H1 (cell line): ENCODE data around the gene ARHGAP35. TPM values are rescaled to one million over a fixed set of nuclear protein-coding genes. Genes with fewer than 3 reads are reported as not detected.

Experiments
- CHD2 ChIP-seq: IDR thresholded peaks from 2 replicates; pipeline ENCODE4 v1.6.1; 2012; ENCODE audit warnings: low read length, improper control_type of control experiment
- CREB1 ChIP-seq: IDR thresholded peaks from 2 replicates; pipeline ENCODE4 v1.6.1; 2012; ENCODE audit warnings: inconsistent platforms
- CTBP2 ChIP-seq: IDR thresholded peaks from 2 replicates; pipeline ENCODE4 v1.7.0; 2011; ENCODE audit warnings: borderline replicate concordance, mild to moderate bottlenecking, moderate library complexity, mixed read lengths, low read length; ENCODE audit not compliant: insufficient read depth, insufficient read length
- FOSL1 ChIP-seq: IDR thresholded peaks from 2 replicates; pipeline ENCODE4 v1.6.1; 2011; ENCODE audit warnings: mild to moderate bottlenecking, low read depth, low read length, moderate library complexity; ENCODE audit not compliant: insufficient read depth
- HDAC2 ChIP-seq, 2 experiments: fragments of 300-600 bp in 1 of 2; sonication (generic) in 1 of 2; IDR thresholded peaks; 2 replicates each; pipeline ENCODE4 v1.6.1; 2011 to 2012; ENCODE audit warnings: low read depth in 2 of 2, low read length in 2 of 2, mild to moderate bottlenecking in 2 of 2, moderate library complexity in 2 of 2, borderline replicate concordance in 1 of 2, inconsistent platforms in 1 of 2
- MAX ChIP-seq: IDR thresholded peaks from 2 replicates; pipeline ENCODE4 v1.6.1; 2012; ENCODE audit warnings: inconsistent platforms
- PHF8 ChIP-seq: fragments of 200-600 bp; sonication (generic); conservative IDR thresholded peaks from 2 replicates; pipeline ENCODE4 v1.7.1; 2012; ENCODE audit warnings: low read depth, mild to moderate bottlenecking, inconsistent platforms, low read length, moderate library complexity
- POLR2AphosphoS5 ChIP-seq: IDR thresholded peaks from 2 replicates; pipeline ENCODE4 v1.6.1; 2011; ENCODE audit warnings: low read depth, low read length
- RAD21 ChIP-seq, 2 experiments: IDR thresholded peaks in 1 of 2; conservative IDR thresholded peaks in 1 of 2; 2 replicates each; pipeline ENCODE4 v1.6.1; 2011; ENCODE audit warnings: low read depth in 2 of 2, low read length in 2 of 2, improper control_type of control experiment in 1 of 2, inconsistent platforms in 1 of 2, mild to moderate bottlenecking in 1 of 2, moderate library complexity in 1 of 2
- RXRA ChIP-seq: IDR thresholded peaks from 2 replicates; pipeline ENCODE4 v1.6.1; 2011; ENCODE audit warnings: low read depth, mild to moderate bottlenecking, low read length, moderate library complexity; ENCODE audit not compliant: insufficient read depth
- SP2 ChIP-seq: IDR thresholded peaks from 2 replicates; pipeline ENCODE4 v1.6.1; 2012; ENCODE audit warnings: mild to moderate bottlenecking, low read length, inconsistent platforms
- TAF7 ChIP-seq: optimal IDR thresholded peaks from 2 replicates; pipeline ENCODE3; 2011; ENCODE audit warnings: low read depth, mild to moderate bottlenecking, inconsistent platforms, low read length, moderate library complexity, borderline replicate concordance
- TBP ChIP-seq: IDR thresholded peaks from 2 replicates; pipeline ENCODE4 v1.6.1; 2011; ENCODE audit warnings: low read depth, low read length, improper control_type of control experiment
- polyA plus RNA-seq, 7 experiments: library from polyadenylated mRNA; depleted of rRNA in 3 of 7; stranded (reverse) in 5 of 7; unstranded in 2 of 7; fragments of >200 nt in 5 of 7; fragments of 200-250 nt in 2 of 7; gene quantifications; 1 replicate in 5 of 7; 2 replicates in 1 of 7; 4 replicates in 1 of 7; pipeline versions ENCODE4 v1.2.1 to v1.2.3, GENCODE V29; 2011 to 2013; ENCODE audit warnings: missing spikeins in 2 of 7, mixed read lengths in 2 of 7
- total RNA-seq: library from RNA; stranded (reverse); fragmentation: NEBNext Ultra II Directional; extraction: Animal tissue kit (Norgen Biotek cat#: 25700); gene quantifications from 2 replicates; pipeline ENCODE4 v1.2.1, GENCODE V29; 2021

The ARHGAP35 gene
- total and polyA plus RNA-seq, 2 of the 8 experiments (the other 6 are each of a cell fraction or from before 2014, with no cell fraction given), result 29.7 to 64.5 TPM

- TF ChIP-seq MAX (peak; percentile 97), CREB1 (peak; percentile 74; the same call in 1 of the 2 replicates), FOSL1 (no peak), PHF8 (peak; percentile 88), RXRA (no peak), POLR2AphosphoS5 (peak; percentile 92), TAF7 (peak; percentile 92), CHD2 (peak; percentile 92), HDAC2 (IDR thresholded peaks at IDR 0.05; ENCODE audit: borderline replicate concordance in 1 of 2, low read depth in 2 of 2, low read length in 2 of 2) (no peak), TBP (peak; percentile 86), RAD21 (IDR thresholded peaks at IDR 0.05 in 1 of 2, conservative IDR thresholded peaks at IDR 0.05 in 1 of 2; ENCODE audit: low read depth in 2 of 2, low read length in 2 of 2) (no peak), CTBP2 (no peak), SP2 (no peak; the same call in 1 of the 2 replicates)
- TF ChIP-seq, all 59 proteins: peak for 20
Observed at GRCh38 chr19:46860125-46860845, 512 bp upstream of the ARHGAP35 start (continued).
